GM12891 (cell line): Measurements from ENCODE around the gene ACSF3.

Experiments used
- POLR2A ChIP-seq: IDR thresholded peaks from 2 replicates; pipeline ENCODE4 v1.6.1; 2011; ENCODE audit warnings: low read depth, low read length, control low read depth
- TAF1 ChIP-seq: IDR thresholded peaks from 2 replicates; pipeline ENCODE4 v1.6.1; 2011; ENCODE audit warnings: low read depth, low read length, control low read depth

- TF ChIP-seq POLR2A (no peak), TAF1 (no peak)
Observed at GRCh38 chr16:89116341-89117226, 22.9 kb downstream of the ACSF3 start.
